ENCODE measurements around the gene COL27A1.
"Not testable (repeated sequence)": the region's sequence is repeated elsewhere in the genome, so short reads cannot be mapped to it uniquely, and the experiment has no call there.

Gene COL27A1

DNA sequence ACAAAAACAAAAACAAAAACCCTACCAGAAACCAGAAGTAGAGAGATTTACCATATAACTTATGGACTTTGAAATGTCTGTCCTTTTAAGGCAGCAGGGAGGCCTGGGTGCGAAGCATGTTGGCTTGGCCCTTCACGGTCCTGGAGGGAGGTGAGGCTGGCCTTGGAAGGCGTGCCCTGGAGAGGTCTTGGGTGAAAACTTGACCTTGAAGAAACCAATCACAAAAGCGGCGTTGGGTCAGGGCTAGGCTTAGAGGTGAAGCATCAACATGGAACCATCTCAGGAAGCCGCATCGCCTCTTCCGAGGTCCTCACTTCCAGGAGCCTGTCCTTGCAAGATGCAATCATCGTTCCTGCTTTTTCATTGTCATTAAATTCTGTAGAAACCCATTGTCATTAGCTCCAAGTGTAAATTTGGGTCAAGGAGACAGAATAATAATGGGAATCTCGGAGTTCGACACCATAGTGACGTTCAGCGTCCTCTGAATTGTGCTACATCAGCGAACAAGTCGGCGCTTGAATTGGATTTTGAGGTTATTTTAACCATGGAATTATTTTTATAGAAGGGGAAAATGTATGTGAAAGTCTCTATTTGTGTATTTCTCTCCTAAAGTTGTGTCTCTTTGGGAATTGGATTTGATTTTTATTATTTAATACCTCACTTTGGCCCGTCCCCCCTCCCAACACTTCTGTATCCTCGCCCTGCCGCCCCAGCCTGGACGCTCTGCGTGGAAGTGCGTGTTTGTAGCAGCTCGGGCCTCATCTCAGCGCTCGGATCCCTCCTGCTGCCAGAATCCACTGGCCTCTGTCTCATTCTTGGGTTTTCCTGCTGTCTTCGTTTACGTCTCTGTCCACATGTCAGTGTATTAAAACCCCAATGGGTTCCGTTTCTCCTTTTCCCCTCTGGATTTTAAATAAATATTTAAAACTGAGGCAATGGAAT is 156.5 kb downstream of the COL27A1 start:
- DNase-seq, result no peak

GRCh38 chr9:114312513-114312875 is 157.2 kb downstream of the COL27A1 start:
- no peak for DNase-seq

GRCh38 chr9:114313186-114313585 is 157.8 kb downstream of the COL27A1 start:
- DNase-seq, result peak; percentile 45

GRCh38 chr9:114314256-114314867 is 159.0 kb downstream of the COL27A1 start:
- DNase-seq, result no peak

DNA sequence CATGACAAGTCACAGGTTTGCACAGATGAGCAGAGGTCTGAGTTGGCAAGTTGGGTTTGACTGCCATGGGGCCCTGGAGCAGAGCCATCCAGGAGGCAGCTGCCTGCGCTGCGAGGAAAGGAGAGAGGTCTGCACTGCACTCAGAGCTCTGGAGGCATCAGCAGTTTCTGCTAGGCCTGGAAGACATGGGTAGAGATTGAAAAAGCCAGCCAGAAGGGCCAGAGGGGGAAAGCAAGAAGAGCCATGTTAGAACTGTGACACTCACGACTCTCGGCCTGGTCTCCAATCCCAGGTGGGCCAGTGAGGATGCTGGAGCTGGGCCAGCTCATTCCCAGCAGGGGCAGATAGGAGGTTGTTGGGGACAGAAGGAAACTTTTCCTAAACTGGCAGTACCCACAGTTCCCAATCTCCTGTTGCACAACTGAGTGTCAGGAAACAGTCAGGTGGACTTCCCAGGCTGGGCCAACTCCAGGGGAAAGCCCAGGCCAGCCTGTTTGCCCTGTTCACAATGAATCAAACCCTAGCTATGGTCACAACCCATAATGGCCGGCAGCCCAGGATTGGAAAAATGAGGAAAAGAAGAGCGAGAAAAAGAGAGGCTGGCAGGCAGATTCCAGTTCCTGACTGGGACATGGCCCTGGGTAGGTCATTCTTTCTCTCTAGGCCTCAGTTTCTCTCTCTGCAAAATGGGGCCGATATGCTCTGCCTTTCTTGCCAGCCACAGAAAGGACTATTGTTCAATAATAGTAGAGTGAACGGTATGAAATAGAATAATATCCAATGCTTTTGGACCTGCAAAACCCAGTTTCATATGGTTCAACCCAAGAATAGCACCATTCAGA is 159.8 kb downstream of the COL27A1 start:
- no peak for DNase-seq

DNA sequence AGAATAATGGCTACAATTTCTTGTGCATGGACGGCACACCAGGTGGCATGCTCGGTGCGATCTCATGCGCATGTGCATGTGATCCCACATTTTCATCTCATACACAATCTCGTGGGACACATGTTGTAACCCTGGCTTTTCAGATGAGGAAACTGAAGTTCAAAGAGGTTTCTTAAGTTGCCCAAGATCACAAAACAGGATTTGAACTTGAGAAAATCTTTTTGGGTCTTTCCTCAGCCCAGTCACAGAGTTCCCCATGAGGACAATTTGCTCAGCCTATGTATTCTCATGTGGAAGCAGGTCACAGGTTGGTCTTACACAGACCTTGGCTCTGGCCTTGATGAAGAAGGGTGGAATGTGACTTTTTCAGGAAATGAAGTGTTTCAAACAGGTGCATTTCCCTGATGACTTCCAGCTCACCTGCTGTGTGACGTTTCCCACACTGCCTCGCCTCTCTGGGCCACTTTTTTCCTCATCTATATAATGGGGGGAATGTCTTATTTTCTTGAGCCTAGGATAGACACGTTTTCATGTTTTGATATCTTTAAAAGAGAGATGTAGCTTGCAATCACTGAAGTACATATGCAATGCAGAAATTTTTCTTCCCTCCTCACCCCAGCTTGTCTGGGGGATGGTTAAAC is 160.5 kb downstream of the COL27A1 start:
- no peak for DNase-seq

DNA sequence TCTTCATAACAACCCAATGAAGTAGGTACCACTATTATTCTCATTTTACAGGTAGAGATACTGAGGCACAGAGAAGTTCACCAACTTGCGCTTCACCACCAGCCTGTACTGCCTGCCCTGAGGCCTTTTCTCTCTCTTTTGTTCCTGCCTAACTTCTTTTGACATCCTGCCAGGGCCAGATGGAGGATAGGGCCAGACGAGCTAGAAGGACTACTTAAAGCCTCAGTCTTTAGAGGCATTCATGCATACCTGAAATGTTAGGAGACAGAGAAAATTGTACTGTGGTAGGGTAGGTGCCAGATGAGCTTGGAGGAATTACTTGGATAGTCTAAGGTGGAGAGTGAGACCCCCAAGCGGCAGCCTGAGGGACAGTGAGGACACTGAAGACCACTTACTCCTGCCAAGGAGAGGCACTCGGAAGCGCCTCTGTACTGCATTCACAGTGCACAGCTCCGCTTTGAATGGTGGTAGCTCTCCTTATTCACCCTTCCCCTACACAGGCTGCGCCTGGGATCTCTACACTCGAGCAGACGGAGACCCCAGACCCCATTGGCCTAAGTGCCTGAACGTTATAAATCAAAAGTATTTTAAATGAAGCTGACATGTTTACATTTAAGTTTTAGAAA is 161.4 kb downstream of the COL27A1 start:
- peak; percentile 85 for DNase-seq

- DNase-seq, result no peak
Observed at GRCh38 chr9:114317665-114318357, 162.5 kb downstream of the COL27A1 start.

DNA sequence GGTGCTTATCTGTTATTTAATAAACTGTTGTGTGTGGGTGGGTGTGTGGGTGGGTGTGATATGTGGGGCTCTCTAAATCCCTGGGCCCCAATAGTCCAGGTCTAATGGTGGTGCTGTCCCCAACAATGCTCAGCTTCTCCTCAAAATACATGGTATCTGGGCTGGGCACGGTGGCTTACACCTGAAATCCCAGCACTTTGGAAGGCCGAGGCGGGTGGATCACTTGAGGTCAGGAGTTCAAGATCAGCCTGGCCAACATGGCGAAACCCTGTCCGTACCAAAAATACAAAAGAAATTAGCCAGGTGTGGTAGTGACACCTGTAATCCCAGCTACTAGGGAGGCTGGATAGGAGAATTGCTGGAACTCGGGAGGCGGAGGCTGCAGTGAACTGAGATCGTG is 163.1 kb downstream of the COL27A1 start:
- no peak for DNase-seq

DNA sequence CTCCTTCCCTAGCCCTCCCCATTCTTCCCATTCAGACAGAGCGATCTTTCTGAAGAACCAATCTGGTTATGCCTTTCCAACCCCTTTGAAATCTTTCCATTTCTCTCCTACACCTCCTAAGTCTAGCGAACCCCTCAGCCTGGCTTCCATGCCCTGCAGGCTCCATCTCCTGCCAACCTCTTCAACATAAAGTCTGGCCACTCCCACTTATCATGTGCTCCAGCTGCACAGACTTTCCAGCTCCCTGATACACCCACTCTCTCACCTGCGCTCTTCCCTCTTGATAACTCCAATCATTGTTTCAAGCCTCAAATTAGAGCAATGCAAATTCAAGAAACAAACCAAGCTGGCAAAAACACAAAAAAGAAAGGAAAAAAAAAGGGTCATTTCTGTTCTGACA is 163.8 kb downstream of the COL27A1 start:
- peak; percentile 87 for DNase-seq

DNA sequence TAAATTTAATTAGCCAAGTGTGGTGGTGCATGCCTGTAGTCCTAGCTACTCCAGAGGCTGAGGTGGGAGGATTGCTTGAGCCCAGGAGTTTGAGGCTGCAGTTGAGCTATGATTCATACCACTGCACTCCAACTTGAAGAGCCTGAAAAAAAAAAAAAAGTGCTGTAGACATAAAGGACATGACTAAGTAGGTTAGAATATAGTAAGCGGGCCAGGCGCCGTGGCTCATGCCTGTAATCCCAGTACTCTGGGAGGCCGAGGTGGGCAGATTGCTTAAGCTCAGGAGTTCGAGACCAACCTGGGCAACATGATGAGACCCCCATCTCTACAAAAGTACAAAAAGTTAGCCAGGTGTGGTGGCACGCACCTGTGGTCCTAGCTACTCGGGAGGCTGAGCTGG is 165.4 kb downstream of the COL27A1 start:
- DNase-seq, result not testable (repeated sequence)

DNA sequence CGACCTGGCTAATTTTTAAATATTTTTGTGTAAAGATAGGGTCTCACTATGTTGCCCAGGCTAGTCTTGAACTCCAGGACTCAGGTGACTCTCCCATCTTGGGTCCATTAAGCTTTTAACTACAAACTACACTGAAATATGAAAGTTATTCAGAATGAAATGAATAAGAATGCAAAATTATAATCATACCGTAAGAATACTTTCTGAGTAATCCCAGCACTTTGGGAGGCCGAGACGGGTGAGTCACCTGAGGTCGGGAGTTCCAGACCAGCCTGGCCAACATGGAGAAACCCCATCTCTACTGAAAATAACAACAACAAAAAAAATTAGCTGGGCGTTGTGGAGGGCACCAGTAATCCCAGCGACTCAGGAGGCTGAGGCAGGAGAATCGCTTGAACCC is 166.4 kb downstream of the COL27A1 start:
- DNase-seq, result no peak

- peak; percentile 20 for DNase-seq
Observed at GRCh38 chr9:114322160-114322818, 167.0 kb downstream of the COL27A1 start.

DNA sequence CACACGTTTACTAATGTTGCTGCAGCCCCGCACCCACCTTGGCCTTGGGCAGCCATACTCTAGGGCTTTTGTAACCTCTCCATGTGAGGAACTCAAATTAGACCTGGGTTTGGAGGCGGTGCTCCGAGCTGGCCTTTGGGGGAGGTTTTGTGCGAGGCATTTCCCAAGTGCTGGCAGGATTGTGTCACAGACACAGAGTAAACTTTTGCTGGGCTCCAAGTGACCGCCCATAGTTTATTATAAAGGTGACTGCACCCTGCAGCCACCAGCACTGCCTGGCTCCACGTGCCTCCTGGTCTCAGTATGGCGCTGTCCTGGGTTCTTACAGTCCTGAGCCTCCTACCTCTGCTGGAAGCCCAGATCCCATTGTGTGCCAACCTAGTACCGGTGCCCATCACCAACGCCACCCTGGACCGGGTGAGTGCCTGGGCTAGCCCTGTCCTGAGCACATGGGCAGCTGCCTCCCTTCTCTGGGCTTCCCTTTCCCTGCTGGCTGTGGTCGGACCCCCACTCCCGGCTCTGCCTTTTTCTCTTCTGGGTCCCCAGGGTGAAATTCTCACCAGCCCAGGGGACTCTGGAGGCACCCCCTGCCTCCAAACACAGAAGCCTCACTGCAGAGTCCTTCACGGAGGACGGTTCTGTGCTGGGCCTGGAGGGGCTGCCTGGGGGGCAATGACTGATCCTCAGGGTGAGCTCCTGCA is 167.6 kb downstream of the COL27A1 start, which contains the start of gene ORM1:
TSS of gene ORM1 (plus strand) at position 268 of the 701 bp plus-strand sequence. CDS start at position 304, 36 bp downstream.
- DNase-seq, result not testable (repeated sequence)

DNA sequence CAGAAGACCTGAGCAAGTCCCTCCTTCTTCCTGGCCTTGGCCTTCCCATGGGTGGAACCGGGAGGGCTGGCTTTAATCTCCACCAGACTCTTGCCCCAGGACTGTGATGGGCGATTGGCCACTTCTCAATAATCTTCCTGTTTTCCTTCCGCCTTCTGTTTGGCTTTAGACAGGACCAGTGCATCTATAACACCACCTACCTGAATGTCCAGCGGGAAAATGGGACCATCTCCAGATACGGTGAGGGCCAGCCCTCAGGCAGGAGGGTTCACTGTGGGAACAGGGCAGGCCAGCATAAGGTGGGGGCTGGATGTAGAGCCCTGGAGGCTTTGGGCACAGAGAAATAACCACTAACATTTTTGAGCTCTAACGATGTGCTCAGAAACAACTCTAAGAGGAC is 168.5 kb downstream of the COL27A1 start:
- not testable (repeated sequence) for DNase-seq

- no peak for DNase-seq
Observed at GRCh38 chr9:114324492-114324891, 169.2 kb downstream of the COL27A1 start.

GRCh38 chr9:114324965-114325364 is 169.6 kb downstream of the COL27A1 start:
- not testable (repeated sequence) for DNase-seq

GRCh38 chr9:114325684-114326254 is 170.4 kb downstream of the COL27A1 start:
- not testable (repeated sequence) for DNase-seq

DNA sequence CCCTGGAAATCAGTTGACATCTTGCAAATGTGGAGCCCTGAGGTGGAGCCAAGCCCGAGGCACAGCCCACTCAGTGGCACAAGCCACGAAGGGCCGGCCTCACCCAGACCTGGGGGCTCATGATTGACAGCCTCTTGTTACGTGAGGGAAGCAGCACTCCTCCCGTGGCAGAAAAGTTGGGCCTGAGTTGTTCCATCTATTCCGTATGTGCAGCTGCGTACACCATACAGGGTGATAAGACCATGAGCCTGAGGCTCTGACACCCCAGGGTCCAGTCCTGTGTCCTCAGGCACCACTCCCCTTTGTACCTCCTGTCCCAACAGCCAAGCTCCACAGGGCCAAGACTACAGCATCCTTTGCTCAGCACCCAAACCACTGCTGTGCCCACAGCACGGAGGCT is 172.4 kb downstream of the COL27A1 start:
- DNase-seq, result no peak

GRCh38 chr9:114328357-114328820 is 173.1 kb downstream of the COL27A1 start:
- not testable (repeated sequence) for DNase-seq
